GM21737 (cell line): ENCODE measurements around the gene SWT1.
"Not testable (repeated sequence)": the region's sequence is repeated elsewhere in the genome, so short reads cannot be mapped to it uniquely, and the experiment has no call there.

Experiments used
- ATAC-seq: cut with Tn5 transposase; IDR thresholded peaks from one replicate; pipeline ENCODE4 v1.9.1; 2021; ENCODE audit warnings: mild to moderate bottlenecking, moderate library complexity; ENCODE audit not compliant: unreplicated experiment

The SWT1 gene

DNA sequence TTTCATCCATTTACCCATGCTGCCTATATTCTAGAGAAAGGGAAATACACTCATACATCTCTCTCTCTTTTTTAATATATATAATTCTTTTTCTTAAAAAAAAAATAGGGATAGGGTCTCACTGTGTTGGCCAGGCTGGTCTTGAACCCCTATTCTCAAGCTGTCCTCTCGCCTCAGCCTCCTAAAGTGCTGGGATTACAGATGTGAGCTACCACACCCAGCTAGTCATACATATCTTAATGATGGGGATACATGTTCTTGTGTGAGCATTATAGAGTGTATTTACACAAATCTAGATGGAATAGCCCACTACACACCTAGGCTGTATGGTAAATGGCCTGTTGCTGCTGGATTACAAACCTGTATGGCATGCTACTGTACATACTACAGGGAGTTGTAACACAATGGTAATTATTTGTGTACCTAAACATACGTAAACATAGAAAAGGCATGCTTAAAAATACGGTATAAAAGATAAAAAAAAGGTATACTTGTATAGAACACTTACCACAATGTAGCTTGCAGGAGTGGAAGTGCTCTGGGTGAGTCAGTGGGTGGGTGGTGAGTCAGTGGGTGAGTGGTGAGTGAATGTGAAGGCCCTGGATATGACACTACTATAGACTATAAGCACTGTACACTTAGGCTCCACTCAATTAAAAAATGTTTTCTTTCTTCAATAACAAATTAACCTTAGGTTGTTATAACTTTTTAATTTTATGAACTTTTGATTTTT is 87.2 kb downstream of the SWT1 start:
- no peak for ATAC-seq

DNA sequence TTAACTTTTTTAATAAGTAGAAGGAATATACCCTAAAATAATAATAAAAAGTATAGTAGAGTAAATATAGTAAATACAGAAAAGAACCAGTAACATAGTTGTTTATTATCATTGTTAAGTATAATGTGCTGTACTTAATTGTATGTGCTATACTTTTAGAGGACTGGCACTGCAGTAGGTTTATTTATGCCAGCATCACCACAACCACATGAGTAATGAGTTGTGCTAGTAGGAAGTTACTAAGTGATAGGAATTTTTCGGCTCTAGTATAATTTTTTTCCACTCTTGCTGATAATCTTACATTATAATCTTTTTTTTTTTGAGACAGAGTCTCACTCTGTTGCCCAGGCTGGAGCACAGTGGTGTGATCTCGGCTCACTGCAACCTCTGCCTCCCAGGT is 88.5 kb downstream of the SWT1 start:
- no peak for ATAC-seq

DNA sequence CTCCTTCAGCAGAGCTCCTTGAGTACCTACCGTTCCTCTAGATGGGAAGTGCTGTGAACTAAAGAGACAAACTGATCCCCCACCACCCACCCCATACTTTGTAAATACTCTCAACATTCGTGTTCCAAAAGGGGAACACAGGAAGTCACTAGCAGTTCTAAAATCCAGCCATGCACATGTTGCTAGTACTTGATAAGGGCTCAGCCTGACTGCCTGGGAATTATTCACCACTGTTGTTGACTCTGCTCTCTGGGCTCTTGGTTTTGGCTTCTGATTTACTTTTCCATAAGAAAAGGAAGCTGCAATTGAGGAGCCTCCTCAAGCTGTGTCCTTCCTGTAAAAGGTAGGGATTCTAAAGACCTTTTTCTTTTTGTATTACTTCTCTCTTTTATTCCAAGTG is 92.6 kb downstream of the SWT1 start:
- no peak for ATAC-seq

DNA sequence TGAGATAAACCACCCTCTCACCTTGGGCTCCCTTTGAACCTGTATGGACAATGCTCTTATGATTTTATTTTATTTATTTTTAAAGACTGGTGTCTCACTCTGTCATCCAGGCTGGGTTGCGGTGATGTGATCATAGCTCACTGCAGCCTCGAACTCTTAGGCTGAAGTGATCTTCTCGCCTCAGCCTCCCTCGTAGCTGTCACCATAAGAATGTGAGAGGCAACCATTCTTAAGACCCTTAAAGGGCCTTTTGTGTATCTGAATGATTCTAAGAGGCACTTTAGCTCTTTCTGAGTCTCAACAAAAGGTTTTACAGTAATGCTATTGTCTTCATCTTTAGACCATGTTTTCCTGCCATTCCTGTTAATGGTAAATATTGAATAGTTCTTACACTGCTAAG is 93.1 kb downstream of the SWT1 start:
- ATAC-seq = no peak

DNA sequence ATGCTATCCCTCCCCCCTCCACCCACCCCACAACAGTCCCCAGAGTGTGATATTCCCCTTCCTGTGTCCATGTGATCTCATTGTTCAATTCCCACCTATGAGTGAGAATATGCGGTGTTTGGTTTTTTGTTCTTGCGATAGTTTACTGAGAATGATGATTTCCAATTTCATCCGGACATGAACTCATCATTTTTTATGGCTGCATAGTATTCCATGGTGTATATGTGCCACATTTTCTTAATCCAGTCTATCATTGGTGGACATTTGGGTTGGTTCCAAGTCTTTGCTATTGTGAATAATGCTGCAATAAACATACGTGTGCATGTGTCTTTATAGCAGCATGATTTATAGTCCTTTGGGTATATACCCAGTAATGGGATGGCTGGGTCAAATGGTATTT is 95.0 kb downstream of the SWT1 start:
- ATAC-seq = not testable (repeated sequence)

DNA sequence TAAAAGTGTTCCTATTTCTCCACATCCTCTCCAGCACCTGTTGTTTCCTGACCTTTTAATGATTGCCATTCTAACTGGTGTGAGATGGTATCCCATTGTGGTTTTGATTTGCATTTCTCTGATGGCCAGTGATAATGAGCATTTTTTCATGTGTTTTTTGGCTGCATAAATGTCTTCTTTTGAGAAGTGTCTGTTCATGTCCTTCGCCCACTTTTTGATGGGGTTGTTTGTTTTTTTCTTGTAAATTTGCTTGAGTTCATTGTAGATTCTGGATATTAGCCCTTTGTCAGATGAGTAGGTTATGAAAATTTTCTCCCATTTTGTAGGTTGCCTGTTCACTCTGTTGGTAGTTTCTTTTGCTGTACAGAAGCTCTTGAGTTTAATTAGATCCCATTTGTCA is 95.4 kb downstream of the SWT1 start:
- not testable (repeated sequence) for ATAC-seq

DNA sequence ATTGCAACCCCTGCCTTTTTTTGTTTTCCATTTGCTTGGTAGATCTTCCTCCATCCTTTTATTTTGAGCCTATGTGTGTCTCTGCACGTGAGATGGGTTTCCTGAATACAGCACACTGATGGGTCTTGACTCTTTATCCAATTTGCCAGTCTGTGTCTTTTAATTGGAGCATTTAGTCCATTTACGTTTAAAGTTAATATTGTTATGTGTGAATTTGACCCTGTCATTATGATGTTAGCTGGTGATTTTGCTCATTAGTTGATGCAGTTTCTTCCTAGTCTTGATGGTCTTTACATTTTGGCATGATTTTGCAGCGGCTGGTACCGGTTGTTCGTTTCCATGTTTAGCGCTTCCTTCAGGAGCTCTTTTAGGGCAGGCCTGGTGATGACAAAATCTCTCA is 98.6 kb downstream of the SWT1 start:
- not testable (repeated sequence) for ATAC-seq

DNA sequence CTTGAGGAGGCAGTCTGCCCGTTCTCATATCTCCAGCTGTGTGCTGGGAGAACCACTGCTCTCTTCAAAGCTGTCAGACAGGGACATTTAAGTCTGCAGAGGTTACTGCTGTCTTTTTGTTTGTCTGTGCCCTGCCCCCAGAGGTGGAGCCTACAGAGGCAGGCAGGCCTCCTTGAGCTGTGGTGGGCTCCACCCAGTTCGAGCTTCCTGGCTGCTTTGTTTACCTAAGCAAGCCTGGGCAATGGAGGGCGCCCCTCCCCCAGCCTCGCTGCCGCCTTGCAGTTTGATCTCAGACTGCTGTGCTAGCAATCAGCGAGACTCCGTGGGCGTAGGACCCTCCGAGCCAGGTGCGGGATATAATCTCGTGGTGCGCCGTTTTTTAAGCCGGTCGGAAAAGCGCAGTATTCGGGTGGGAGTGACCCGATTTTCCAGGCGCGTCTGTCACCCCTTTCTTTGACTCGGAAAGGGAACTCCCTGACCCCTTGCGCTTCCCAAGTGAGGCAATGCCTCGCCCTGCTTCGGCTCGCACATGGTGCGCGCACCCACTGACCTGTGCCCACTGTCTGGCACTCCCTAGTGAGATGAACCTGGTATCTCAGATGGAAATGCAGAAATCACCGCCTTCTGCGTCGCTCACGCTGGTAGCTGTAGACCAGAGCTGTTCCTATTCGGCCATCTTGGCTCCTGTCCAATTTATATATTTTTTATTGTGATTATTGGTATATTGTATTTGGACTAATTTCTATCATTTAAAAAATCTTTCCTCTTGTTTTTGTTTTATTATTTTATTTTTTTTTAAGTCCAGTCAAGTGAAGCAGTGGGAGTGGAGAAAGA is 100.4 kb downstream of the SWT1 start:
- ATAC-seq = not testable (repeated sequence)

DNA sequence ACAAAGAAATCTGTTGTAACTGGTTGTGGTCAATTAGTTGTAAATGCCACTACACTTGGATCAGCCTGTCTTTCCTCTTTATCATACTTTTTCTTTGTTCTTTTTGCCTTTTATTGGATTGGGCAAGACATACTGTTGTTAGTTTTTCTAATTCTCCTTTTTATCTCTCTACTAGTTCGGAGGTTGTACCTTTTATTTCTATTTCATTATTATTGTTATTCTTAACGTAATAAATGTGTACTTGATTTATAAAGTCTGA is 100.9 kb downstream of the SWT1 start:
- ATAC-seq = no peak

DNA sequence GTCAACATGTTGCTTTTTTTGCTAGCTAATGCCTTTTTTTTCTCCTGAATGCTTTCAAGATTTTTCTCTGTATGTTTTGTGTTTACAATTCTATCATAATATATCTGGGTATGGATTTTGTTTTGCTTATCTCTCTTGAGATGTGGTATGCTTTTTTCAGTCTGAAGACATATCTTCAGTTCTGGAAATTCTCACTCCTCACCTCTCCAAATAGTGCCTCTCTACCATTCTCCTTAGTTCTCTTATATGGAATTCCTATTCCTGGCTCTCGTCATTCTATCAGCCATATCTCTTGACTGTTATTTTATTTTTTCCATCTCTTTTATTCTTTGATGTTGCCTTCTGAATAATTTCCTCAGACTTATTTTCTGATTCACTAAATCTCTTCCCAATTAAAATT is 101.7 kb downstream of the SWT1 start:
- no peak for ATAC-seq

DNA sequence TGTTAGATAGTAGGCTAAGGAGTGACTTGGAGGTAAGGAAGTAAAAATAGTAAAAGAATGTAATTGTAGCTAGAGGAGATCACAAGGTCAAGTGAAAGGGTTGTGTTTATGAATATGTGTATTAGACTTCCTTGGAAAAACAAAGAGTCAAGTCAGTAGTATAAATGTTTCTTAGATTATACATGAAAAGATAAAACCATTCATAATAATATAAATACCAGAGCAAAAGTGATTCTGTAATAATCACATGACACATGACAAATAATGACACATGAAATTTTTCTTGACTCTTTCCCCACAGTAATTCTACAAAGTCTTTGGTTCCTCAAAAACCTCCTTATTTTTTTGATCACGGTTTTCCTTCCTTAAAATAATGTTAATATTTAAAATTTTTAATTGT is 103.6 kb downstream of the SWT1 start:
- no peak for ATAC-seq

DNA sequence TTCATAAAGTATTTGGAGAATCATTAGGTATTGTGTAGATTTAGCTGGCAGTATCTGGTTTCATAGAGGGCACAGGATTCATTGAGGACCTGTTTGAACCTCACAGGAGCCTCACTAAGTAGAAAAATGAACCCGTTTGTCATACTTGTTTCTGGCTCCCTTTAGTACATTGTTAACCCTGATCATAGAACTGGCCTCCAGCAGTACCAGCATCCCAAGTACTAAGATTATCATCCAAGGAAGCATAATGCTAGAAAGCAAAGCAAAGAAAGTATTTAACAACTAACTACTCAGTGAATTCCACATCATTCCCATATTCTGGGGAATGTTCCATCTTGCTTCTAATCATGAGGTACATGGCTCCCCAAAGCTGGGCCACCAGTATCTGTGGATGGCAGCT is 105.2 kb downstream of the SWT1 start:
- ATAC-seq = no peak

DNA sequence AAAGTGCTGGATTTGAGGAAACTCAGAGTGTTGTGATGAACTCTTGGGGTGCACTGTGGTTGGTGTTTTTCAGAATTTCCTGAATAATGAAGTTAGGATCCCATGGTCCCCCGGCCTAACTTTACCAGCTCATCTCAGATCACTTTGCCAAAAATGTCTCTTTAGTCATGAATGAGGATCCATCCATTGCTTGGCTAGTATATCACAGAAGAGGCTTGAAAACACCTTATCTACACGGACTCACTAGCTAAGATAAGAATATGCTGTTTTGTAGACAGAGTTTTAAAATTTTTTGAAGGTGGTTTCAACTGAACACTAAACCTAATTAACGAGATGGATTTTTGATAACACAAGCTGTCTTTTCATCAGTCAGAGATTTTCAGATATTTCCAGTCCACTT is 106.3 kb downstream of the SWT1 start:
- ATAC-seq = no peak

DNA sequence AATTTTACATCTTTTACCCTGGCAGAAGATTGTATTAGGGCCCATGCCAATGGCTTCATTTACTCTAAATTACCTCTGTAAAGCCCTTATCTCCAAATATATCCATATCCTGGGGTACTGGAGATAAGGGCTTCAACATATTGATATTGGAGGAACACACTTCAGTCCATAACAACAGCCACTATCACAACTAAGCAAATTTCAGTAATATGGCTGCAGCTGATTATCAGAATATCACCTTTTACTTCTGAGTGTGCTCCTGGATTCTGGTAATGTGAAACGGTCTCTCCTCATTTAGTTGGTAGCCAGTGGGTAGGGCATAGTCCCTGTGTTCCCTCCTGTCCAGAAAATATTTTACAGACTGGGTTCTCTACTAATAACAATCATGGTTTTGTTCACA is 106.8 kb downstream of the SWT1 start:
- no peak for ATAC-seq

DNA sequence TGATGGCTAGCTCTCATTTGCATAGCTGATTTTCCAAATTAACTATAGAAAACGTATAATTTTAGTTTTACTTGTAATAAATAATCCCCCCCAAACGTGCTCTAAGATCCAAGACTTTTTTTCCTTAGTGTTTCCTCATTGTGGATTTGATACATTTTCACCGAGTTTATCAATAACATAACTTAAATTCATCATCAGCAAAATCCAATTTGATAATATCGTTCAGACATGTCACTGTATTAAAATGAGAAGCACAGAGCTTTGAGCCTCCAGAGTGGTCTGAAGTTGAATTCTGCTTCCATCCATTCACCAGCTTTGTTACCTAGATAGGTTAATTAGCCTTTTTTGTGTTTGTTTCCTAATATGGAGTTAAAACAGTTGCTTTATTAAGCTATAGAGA is 108.3 kb downstream of the SWT1 start:
- no peak for ATAC-seq

DNA sequence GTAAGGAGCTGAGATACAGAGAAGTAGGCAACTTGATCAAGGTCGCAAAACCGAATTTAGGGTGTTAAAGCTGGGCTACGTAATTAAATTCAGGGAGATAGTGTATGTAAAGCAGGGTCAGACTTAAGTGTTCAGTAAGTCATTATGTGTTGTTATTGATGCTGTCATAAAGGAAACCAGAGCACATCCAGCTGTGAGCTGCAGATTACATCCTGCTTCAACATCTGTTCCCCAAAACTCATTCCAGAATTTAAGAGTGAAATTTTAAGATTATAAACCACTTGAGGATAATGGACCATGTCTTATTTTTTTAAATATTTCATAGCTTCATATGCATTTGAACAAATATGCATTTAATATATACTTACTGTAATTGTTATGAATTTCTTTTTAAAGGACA is 110.3 kb downstream of the SWT1 start:
- no peak for ATAC-seq

DNA sequence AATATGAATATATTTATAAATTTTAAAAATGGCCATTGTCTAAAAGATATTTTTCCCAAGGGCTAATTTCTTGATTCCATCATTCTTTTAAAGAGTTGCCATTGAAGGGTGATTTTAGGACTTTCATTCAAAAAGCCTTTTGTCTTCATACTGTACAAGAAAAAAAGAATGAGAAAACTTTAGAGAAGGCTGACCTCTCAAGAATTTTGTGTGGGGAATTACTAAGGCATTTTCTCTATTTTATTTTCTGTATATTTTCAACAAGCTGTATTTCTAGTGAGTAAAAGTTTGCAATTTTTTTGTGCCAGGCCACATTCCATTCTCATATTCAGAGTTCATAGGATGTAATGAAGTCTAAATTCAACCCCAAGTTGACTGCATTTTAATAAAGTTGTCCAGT is 110.7 kb downstream of the SWT1 start:
- ATAC-seq = no peak

DNA sequence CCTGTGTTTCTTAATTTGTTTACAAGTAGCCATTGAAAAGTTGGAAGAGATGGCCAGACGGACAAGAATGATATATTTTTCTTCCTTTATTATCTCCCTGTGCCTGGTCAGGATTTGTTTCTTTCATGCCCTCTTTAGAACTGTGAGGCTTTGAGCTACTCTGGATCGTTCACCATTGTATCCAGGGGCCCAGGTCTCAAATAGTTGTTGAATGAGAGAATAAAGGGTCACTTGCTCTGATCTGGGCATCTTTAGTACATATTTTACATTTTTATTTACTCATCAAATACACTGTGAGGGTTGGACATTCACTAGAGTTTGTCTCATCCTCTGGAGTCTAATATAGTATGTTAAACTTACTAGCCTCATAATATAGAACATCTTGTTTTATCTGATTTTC is 111.4 kb downstream of the SWT1 start:
- no peak for ATAC-seq

DNA sequence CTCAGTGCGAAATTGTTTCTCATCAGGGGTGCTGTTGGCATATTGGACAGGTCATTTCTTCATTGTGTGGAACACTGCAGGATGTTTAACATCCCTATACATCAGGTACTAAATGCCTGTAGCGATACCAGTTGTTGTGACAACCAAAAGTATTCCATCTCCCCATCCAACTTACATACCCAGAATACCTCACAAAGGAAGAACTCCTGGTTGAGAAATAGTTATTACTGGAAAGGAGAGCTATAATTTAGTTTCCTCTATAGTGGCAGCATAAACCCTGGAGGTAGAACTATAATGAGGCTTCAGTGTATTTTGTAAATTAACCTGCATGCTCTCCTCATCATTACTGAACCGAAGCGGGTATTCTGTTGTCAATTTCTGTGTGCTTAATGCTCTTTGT is 115.0 kb downstream of the SWT1 start:
- no peak for ATAC-seq

DNA sequence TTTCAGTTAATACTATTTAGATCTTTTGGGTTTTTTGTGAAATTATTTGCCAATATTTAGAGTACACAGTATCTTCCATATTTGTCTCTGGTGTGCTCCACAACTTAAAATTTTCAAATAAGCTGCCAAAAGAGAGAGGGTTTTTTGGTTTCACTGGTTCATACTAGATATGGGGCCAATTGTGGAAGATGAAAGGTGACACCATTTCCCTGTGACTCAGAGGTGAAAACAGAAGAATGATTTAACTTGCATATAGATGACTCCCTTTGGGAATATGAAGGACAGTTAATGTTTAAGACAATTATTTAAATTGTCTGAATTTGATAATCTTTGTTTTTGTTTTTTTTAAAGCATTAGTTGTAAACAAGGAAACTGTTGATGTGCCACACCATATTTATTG is 122.6 kb downstream of the SWT1 start:
- no peak for ATAC-seq

DNA sequence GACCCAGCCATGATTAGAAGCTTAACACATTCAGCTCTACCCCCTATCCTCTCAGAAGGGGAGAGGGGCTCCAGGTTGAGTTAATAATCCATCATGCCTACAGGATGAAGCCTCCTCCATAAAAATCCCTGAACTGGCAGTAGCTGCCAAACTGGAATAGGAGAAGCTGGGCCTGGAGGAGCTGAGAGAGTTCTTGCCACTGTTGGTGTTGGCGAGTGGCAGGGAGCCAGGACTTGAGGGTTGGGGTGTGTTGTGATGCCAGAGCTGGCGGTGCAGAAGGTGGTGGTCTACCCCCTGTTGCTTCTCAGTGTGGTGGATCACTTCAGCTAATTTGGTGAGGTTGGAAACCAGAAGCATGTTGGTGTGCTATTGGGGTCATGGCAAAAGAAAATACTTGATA is 123.6 kb downstream of the SWT1 start:
- ATAC-seq = no peak

DNA sequence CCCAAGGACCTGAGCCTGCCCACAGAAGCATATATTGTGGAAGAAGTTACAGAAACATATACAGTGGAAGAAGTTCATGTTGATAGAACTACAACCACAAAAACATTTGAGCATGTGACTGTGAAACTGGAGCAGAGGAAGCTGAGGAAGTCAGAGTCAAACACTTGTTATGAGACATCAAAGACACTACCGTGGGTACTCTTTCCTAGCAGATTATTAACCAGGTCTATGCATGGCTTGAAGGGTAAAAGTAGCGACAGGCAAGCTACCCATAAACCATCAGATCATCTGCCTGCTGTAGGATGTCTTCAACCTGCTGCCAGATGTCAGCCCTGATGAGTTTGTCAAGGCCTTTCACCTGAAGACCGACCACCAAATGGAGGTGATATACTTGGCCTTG is 124.3 kb downstream of the SWT1 start:
- ATAC-seq = peak; percentile 96

DNA sequence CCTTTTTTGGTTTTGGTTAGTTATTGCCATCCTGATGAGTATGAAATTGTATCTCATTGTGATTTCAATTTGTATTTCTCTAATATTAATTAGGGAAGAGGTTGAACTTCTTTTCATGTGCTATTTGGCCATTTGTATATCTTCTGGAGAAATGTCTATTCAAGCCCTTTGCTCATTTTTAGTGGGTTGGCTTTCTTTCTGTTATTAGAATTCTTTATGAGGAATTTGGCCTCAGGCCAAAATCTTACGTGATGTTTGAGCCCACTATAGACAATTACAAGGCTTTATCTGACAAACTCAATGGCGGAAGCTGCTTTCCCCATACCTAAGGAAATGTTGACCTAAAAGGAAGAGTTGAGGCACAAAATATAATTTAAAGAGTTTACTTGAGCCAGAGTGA is 127.1 kb downstream of the SWT1 start:
- no peak for ATAC-seq
